ENCODE data around the gene BLM.
A peak's percentile ranks its signal among the peaks of the same experiment; 100 is the strongest.

The BLM gene

DNA sequence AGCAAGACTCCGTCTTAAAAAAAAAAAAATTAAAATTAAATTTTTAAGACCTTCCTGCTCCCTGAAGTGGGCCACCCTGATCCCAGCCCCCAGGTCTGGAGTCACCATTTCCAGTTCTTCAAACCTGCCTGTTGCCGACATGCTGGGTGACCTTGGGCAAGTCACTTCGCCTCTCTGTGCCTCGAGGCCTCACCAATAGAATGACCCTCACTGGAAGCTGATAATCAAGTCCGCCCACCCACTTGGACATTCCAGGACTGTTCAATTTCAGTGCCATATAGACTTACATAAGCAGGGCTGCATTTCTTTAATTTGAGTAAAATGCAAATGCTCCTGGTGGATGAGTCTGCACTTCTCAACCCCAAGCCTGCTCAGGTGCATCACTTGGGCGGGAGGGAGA lies 112.0 kb downstream of the BLM start:
- no peak for TF ChIP-seq GATA2 (IDR thresholded peaks at IDR 0.05; ENCODE audit: low read depth, low read length)
- no peak for TF ChIP-seq GATA3 (IDR thresholded peaks at IDR 0.05; ENCODE audit: low read depth, low read length)

DNA sequence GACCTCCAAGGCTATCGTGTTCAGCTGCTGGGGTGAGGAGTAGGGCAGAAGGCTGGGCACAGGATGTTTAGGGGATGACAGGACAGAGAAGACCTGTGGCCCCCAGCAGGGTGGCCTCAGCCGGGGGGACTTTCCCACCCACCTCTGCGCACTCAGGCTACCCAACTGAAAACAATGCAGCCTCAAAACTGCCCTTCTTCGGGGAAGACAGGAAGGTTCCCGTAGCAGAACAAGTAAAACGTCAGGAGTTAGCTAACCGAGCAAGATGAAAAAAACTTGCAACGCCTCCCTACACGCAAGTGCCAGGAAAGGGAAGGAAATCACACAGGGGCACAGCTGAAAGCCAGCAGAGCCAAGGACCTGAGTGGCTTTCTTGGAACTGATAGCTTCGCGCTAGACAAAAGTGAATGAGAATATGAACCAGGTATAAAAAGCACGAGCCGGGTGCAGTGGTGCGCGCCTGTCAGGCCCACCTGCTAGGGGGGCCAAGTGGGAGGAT lies 112.8 kb downstream of the BLM start:
- TF ChIP-seq GATA3 (IDR thresholded peaks at IDR 0.05; ENCODE audit: low read depth, low read length) (no peak), GATA2 (IDR thresholded peaks at IDR 0.05; ENCODE audit: low read depth, low read length) (no peak)

DNA sequence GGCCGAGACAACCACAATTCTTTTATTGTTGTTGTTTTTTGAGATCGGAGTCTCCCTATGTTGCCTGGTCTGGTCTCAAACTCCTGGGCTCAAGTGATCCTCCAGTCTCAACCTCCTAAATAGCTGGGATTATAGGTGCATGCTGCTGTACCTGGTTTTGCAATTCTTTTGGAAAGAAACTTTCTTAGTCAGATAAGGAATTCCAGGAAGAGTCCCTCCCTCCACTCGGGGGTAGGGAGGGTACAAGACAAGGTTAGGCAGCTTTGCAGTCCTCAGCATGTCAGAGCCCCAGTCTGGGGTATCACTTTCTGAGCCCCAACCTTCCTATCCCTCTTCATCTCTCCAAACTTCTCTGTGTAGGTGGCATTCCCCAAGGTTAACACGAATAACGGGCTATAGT lies 117.5 kb downstream of the BLM start:
- TF ChIP-seq GATA3 (IDR thresholded peaks at IDR 0.05; ENCODE audit: low read depth, low read length) (no peak), GATA2 (IDR thresholded peaks at IDR 0.05; ENCODE audit: low read depth, low read length) (no peak)

DNA sequence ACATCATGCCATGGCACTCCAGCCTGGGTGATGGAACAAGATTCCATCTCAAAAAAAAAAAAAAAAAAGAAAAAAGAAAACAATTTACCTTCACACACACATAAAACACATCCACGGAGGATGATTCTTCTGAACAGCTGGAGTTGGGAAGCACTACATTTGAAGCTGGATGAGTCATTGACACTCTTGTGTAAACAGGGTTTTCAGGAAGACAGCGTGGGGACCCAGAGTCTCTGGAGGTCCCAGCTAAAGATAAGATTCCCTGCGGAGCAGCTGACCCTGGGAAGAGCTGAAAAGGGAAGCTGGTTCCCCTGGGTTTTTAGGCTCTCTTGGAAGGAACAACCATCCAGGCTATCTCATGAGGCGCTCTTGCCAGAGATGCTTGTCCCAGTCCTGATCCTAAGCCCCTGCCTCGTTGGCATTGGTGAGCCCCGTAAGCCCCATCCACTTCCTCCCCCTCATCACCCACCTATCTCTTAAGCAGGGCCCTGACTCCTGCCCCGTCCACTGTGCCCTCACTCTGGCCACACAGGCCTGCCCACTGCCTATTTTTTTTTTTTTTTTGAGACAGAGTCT lies 119.2 kb downstream of the BLM start:
- TF ChIP-seq GATA2 (IDR thresholded peaks at IDR 0.05; ENCODE audit: low read depth, low read length) (no peak), GATA3 (IDR thresholded peaks at IDR 0.05; ENCODE audit: low read depth, low read length) (no peak)

DNA sequence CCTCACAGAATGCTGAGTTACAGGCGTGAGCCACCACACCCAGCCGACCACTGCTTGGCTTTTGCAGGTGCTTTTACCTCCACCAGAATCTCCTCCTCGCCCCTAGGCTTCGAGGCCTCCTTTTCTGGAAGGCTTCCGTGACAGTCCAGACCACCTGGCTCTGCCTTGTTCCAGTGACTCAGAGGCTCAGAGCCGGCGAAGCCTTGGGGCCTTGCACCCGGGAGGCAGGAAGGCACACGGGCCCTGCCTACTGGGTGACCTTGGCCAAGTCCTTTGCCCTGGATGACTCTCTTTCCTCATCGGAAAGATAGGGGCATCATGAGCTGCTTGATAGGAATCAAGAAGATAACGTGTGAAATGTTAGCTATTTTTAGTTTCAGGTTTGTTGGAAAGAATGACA lies 119.9 kb downstream of the BLM start:
- no peak for TF ChIP-seq GATA3 (IDR thresholded peaks at IDR 0.05; ENCODE audit: low read depth, low read length)
- TF ChIP-seq GATA2 (IDR thresholded peaks at IDR 0.05; ENCODE audit: low read depth, low read length), result no peak

DNA sequence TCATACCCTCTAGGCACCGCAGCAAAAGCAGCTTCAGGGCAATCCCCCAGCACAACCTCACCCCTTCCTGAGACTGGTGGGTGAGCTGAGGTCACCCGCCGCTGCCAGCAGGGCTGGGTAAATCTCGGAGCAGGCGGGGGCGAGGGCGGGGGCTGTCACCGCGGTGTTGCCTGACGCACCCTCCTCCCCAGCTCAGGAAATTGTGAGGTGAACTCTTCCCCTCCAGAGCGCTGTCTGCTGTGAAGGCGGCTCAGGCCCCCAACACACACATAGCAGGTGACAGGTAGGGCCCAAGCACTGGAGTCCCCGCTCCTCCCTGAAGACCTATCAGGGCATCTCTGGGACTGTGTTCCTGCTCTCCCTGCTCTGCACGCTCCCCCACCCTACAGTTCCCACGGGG lies 121.0 kb downstream of the BLM start:
- TF ChIP-seq GATA2 (IDR thresholded peaks at IDR 0.05; ENCODE audit: low read depth, low read length), result no peak
- no peak for TF ChIP-seq GATA3 (IDR thresholded peaks at IDR 0.05; ENCODE audit: low read depth, low read length)

DNA sequence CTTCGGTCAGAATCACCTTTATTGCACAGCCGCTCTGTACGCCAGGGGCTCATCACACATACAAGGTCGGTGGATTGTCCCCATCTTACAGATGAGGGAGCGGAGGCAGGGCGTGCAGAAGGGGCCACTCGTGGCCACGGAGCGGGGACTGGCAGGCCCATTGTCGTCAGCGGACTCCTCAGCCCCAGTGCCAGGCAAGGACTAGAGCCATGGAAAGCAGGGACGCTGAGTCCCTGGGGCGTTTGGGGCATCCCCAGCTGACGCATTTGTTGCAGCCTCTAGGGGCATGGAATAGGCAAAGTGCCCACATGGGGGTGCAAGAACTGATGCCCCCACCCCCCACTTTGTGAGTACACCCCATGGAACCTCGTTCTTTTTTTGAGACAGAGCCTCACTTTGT lies 121.4 kb downstream of the BLM start:
- no peak for TF ChIP-seq GATA3 (IDR thresholded peaks at IDR 0.05; ENCODE audit: low read depth, low read length)
- TF ChIP-seq GATA2 (IDR thresholded peaks at IDR 0.05; ENCODE audit: low read depth, low read length), result no peak

DNA sequence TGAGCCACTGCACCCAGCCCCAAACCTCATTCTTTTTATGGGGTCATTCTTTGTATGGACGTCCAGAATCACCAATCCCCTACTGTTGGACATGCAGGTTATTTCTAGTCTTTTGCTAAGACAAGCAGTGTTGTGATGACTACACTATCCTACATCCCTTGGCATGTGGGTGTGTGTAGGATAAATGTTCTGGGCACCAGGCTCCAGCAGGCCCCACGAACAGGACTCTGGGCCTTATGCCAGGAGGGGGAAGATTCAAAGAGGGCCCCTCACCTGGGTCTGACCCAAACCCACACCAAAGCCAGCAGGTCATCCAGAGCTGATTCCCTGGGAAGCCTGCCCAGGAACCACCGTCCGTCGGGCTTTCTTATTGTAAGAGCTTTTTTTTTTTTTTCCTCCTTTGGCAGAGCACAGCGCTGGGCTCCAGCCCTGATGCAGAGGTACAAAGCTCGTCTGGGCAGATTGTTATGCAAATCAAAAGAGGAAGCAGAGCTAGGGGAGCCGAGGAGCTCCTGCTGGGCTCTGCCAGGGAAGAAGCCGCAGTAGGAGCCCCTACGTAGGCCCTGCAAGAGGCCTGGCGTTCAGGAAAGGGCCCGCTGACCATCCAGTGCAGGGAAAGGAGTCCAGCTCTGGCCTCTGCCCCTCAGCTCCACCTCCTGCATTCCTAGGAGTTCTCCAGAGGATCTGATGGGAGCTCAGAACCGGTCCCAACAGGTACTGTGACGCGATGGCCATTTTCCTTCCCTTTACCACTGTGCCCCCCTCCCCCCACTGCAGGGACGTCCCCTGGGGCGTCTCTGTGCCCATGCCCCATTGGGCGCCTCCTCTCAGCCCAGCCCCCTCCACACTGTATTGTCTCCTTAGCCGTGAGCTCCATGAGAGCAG lies 122.3 kb downstream of the BLM start:
- TF ChIP-seq GATA2 (IDR thresholded peaks at IDR 0.05; ENCODE audit: low read depth, low read length), result no peak
- no peak for TF ChIP-seq GATA3 (IDR thresholded peaks at IDR 0.05; ENCODE audit: low read depth, low read length)

DNA sequence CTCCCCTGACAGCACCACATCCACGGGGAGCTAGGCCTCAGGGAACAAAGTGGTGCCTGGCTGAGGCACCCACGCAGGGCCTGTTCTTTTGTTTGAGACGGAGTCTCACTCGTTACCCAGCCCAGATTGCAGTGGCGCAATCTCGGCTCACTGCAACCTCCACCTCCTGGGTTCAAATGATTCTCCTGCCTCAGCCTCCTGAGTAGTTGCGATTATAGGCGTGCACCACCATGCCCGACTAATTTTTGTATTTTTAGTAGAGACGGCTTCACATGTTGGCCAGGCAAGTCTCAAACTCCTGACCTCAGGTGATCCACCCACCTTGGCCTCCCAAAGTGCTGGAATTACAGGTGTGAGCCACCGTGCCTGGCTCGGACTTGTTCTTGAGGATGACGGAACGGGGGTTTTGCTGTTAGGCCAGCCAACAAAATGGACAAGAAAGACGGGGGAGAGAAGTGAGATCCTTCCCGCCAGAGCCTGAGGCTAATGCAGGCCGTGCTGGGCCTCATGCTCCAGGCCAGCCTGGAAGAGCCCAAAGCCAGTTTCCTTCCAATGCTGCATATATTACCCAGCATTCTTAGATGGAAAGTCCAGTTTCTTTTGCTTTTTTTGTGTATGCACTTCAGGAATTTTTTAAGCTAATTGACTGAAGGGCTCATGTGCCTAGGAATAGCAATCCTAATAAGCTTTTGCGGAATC lies 123.2 kb downstream of the BLM start:
- no peak for TF ChIP-seq GATA3 (IDR thresholded peaks at IDR 0.05; ENCODE audit: low read depth, low read length)
- no peak for TF ChIP-seq GATA2 (IDR thresholded peaks at IDR 0.05; ENCODE audit: low read depth, low read length)

DNA sequence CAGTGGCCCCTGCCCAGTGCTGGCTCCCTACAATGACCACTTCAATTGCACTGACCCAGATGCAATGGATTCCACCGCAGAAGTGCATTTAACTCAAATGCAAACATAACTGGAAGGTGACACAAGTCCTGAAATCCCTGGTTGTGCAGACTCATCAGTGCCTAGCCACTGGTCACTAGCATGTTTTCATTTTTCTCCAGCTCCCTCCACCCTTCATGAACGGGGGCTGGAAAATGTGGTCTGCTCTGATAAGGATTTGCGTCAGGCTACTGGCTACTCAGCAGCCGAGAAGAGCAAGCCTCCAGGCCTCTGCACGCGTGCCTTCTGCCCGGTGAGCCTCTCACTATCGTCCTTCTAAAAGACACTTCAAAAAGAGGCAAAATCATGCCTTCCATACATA lies 123.8 kb downstream of the BLM start:
- TF ChIP-seq GATA3 (IDR thresholded peaks at IDR 0.05; ENCODE audit: low read depth, low read length) (no peak), GATA2 (IDR thresholded peaks at IDR 0.05; ENCODE audit: low read depth, low read length) (peak; percentile 49)

DNA sequence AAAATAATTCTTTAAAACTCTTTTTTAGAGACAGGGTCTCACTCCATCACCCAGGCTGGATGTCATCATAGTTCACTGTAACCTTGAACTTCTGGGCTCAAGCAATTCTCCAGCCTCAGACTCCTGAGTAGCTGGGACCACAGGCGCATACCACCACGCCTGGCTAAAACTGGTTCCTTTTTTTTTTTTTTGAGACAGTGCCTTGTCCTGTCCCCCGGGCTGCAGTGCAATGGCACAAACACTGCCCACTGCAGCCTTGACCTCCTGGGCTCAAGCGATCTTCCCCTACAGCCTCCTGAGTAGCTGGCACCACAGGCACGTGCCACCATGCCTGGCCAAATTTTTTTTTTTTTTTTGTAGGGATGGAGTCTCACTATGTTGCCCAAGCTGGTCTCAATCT lies 127.5 kb downstream of the BLM start:
- TF ChIP-seq GATA2 (IDR thresholded peaks at IDR 0.05; ENCODE audit: low read depth, low read length) (no peak), GATA3 (IDR thresholded peaks at IDR 0.05; ENCODE audit: low read depth, low read length) (no peak)

DNA sequence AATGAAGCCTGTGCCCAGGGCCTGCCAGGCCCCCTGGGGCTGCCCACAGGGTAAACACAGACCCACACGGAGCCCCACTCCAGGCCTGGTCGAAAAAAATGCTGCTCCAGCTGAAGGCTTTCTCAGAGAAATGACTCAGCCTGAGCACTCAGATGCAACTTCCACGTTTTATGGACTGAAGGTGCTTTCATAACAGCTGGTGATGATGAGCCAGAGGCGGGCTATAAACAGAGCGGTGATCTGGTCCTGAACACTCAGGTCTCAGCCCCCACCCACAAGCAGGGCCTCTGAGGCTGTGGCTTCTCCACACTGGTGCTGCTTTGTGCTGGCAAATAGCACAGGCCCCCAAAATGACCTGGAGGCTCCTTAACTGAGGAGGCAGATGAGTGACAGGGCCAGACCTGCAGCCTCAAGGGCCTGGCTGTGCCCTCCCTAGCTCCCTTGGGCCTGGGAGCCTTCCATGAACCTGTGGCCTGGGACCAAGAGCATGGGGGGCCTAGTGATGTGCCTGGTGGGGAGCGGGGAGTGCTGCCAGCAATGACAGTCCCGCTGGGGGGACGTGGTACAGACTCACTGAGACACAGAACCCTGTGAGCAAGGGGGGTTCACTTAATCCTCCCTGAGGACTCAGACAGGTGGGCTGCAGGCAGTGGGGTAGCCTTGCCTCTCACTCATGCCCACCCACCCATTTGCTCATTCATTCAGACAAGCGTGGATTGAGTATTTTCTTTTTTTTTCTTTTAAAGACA lies 128.2 kb downstream of the BLM start:
- TF ChIP-seq GATA2 (IDR thresholded peaks at IDR 0.05; ENCODE audit: low read depth, low read length) (no peak), GATA3 (IDR thresholded peaks at IDR 0.05; ENCODE audit: low read depth, low read length) (no peak)

DNA sequence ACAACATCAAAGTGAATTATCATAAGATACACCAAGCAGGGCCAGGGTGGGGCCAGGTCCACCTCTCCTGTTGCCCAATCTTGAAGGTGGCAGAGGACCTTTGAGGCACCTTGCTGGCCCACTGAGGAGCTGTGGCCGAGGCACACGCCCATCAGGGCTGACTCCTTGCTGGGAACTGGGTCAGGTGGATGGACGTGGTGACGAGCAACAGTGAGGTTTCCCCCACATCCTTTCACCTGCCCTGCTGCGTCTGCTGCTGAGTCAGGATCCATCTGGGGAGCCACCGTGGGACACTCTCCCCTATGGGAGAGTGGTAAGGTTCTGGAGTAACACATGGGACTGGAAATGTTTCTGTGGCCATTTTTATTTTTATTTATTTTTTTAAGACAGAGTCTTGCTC lies 134.0 kb downstream of the BLM start:
- TF ChIP-seq GATA3 (IDR thresholded peaks at IDR 0.05; ENCODE audit: low read depth, low read length), result no peak
- no peak for TF ChIP-seq GATA2 (IDR thresholded peaks at IDR 0.05; ENCODE audit: low read depth, low read length)

DNA sequence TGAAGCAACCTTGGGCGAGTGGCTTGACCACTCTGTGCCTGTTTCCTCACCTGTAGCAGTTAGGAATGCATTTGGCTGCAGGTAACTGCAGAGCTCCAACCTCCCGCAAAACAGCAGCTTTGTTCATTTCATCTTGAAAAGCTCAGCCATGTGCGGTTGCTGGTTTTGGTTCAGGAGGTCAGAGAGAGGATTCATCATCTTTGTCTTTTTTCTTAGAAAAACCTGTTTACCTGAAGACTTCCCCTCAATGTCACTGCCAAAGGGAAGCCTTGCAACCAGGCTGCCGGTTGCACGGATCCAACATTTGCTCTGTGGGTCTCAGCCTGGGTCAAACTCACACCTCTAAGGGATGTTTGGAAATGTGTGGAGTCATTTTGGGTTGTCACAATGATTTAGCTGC lies 134.8 kb downstream of the BLM start:
- TF ChIP-seq GATA2 (IDR thresholded peaks at IDR 0.05; ENCODE audit: low read depth, low read length) (no peak), GATA3 (IDR thresholded peaks at IDR 0.05; ENCODE audit: low read depth, low read length) (no peak)

Measured in SH-SY5Y (cell line).